CD4-positive, alpha-beta T cell treated with Interleukin-17A for 1 hour (primary cell): ENCODE data around the gene LSM3.

ENCODE experiments used
- DNase-seq: peaks from one replicate; pipeline ENCODE4 v3.0.0-alpha.2; 2020

The LSM3 gene

GRCh38 chr3:14178247-14179113 lies at the start of gene LSM3, which contains the start of gene XPC:
Gene LSM3, plus strand, starts transcription at chr3:14178817. Its CDS starts 44 bp downstream, at chr3:14178861.
Gene XPC, minus strand, starts transcription at chr3:14178601. Its CDS starts 33 bp downstream, at chr3:14178568.
- peak; percentile 99 for DNase-seq

- no peak for DNase-seq
These were observed 49.3 kb upstream of the LSM3 start for GRCh38 chr3:14129296-14129695.

DNA sequence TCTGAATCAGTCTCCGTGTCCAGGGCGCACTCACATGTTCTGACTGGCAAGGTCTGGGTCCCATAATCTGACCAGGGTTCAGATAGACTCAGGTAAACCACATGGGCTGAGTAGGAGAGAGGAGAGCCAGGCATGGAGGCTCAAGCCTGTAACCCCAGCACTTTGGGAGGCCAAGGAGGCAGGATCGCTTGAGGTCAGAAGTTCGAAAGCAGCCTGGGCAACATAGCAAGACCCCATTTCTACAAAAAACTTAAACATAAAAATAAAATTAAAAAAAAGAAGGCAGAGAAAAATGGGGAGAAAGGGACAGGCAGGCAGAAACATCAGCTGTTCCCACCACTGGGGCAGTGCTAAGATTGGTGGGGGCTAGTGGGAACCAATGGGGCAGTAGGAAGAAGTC lies 48.4 kb upstream of the LSM3 start:
- no peak for DNase-seq

- no peak for DNase-seq
These were observed 47.9 kb upstream of the LSM3 start for GRCh38 chr3:14130707-14131106.

- DNase-seq = no peak
These were observed 47.5 kb upstream of the LSM3 start for GRCh38 chr3:14131134-14131533.

- DNase-seq = no peak
These were observed 46.5 kb upstream of the LSM3 start for GRCh38 chr3:14132120-14132519.

DNA sequence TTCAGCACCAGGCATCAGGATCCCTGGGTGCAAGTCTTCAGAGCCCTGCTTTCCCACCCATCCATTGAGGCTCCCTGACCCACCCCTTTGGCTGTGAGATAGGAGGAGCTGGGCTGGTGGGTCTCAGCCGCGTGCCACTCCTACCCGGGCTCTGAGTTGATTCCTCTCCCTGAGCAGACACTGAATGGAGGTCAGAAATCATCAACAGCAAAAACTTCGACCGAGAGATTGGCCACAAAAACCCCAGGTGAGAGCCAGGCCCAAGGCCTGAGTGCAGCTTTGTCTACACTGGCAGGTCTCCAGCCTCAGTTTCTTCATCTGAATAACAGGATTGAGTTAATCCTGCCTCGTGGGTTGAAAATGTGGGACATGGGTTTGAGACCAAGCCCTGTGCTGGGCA lies 45.9 kb upstream of the LSM3 start:
- DNase-seq = no peak

DNA sequence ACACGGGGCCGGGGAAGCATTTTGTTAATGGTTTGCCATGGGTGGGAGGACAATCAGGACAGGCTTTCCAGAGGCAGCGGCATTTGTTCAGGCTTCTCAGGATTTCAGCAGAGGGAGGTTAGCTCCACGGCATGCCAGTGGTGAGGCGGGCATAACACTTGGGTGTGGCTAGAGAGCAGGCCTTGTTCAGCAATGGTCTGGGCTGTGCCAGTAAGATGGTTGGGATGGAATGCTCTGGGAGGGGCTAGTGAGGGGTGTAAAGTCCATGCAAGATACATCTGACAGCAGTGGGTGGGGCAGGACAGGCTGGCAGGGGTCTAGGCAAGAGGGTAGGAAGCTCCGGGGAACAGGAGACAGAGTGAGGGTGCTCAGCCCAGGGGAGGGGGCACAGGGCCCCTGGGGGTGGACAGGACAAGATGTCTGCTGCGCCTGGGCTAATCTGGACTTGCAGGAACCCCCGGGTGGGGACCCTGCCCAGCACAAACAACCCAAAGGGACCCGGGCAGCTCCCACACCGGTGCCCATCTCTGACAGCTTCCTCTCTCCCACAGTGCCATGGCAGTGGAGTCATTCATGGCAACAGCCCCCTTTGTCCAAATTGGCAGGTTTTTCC lies 45.3 kb upstream of the LSM3 start:
- no peak for DNase-seq

DNA sequence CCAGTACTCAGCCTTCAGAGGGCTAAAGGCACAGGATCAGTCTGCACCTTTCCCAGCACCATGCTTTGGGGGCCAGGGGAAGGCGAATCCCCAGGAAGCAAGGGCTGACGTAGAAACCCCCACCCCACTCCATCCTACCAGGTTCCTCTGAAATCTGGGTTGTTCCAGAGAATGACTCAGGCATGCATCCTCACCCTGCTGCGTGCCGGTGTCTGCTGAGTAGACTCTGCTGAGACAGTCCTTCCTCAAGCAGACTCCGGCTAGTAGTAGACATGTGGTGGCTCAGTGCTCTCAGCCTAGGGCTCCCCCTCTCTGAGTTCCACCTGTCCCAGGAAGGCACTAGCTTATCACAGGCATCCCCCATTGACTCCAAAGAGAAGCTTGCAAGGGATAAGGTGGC lies 44.7 kb upstream of the LSM3 start:
- DNase-seq = no peak

DNA sequence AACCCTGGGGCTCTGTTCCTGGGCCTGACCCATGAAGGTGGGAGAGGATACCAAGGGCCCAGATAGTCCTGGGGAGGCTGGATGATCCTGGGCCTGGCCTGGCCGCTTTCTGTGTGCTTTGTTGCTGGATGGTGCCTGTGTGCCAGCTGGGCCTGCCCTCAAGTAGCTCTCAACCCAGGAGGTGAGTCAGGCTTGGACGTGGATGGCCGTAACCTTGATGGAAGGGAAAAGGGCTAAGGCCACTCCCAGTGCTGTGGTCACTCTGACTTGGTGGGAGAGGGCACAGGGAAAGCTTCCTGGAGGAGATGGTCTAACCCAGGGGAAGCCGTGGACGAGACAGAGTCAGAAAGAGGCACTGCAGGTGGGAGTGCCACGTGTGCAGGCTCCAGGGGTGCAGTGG lies 44.3 kb upstream of the LSM3 start:
- DNase-seq = no peak

GRCh38 chr3:14135581-14135980 lies 43.0 kb upstream of the LSM3 start:
- DNase-seq = no peak

DNA sequence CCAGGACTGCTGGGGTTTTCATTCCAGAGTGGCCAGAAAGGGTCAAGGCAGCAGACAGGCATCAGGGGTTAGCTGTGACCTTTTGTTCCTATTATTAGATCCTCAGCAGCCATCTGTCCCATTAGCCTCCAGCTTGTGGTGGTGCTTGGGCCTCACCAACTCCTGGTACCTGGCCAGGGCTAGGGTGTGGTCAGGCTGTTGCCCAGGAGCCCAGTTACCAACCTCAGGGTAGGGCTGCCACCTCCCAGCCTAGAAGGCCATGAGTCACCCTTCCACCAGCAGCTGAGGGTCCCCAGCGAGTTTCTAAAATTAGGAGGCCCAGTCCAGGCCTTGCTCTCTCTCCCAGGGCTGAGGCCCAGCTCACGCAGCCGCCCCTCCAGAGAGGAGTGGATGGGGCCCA lies 41.6 kb upstream of the LSM3 start:
- no peak for DNase-seq

GRCh38 chr3:14137445-14137844 lies 41.2 kb upstream of the LSM3 start:
- no peak for DNase-seq

- DNase-seq = no peak
These were observed 40.3 kb upstream of the LSM3 start for GRCh38 chr3:14138109-14138877.

DNA sequence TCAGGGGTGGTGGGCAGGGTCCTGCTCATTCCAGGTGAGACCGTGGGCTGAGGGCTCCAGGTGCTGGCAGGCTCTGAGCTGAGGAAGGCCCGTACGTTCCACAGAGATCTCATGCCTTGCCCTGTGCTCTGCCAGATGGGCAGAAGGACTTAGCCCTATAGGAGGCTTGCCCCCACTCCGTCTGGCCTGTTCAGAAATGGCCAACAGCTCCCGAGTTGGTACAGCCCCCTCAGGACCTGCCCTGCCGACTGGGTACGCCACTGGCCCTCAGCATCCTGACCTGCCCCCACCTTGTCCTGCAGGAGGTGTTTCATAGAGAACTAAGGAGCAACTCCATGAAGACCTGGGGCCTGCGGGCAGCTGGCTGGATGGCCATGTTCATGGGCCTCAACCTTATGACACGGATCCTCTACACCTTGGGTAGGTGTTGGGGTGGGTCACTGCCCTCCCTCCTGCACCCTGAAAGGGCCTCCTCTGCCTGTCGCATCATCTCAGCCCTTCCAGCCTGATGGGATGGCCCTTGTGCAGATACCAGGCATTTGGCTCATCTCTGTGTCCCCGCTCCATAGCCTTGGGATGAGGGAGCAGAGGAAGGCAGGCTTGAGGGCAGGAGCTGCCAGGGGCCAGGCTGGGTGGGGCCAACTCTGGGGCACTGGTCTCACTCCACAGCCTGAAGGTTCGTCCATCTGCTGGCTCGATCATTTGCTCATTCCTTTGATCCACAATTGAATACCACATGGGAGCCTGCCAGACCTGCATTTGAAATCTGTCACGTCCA lies 39.5 kb upstream of the LSM3 start:
- DNase-seq = no peak

- DNase-seq = no peak
These were observed 38.8 kb upstream of the LSM3 start for GRCh38 chr3:14139771-14140170.

DNA sequence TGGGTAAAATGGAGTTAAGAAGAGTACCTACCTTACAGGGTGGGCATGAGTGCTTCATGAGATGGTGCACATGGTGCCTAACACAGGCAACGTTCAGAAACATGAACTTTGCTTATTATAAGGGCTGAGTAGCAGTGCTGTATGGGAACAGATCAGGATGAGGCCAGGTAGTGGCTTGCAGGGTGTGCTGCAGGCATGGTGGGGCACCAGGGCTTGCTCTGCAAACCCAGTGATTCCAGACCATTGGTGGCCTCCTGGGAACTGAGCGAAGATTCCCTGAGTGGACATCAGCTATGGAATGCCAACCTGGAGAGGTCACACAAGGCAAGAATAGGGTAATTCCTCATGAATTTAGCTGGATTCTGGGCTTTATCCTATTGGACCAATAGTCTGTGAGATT lies 37.9 kb upstream of the LSM3 start:
- no peak for DNase-seq

GRCh38 chr3:14141144-14141543 lies 37.5 kb upstream of the LSM3 start:
- DNase-seq = peak; percentile 17

- DNase-seq = no peak
These were observed 36.8 kb upstream of the LSM3 start for GRCh38 chr3:14141602-14142341.

- DNase-seq = peak; percentile 89
These were observed 35.9 kb upstream of the LSM3 start for GRCh38 chr3:14142567-14143270.
